Peyer's patch (tissue), 4 donors: ENCODE data around the gene HMGN4.

Source experiments
- POLR2A ChIP-seq, 2 donors: fragments of 450-650 bp; IDR thresholded peaks; one replicate each; pipeline ENCODE4 v1.5.1; 2017; ENCODE audit warnings: antibody characterized with exemption in 2 of 2, mild to moderate bottlenecking in 2 of 2, moderate library complexity in 2 of 2
- TF ChIP-seq, protein P1 (sequence below), 6 experiments: fragments of 450-650 bp in 4 of 6; fragments of 200-600 bp in 2 of 6; sonication (generic) in 1 of 6; IDR thresholded peaks; one replicate each; pipeline ENCODE4 v1.5.1; 2017 to 2019; ENCODE audit warnings: antibody characterized with exemption in 6 of 6, mild to moderate bottlenecking in 3 of 6, moderate library complexity in 1 of 6

DNA sequence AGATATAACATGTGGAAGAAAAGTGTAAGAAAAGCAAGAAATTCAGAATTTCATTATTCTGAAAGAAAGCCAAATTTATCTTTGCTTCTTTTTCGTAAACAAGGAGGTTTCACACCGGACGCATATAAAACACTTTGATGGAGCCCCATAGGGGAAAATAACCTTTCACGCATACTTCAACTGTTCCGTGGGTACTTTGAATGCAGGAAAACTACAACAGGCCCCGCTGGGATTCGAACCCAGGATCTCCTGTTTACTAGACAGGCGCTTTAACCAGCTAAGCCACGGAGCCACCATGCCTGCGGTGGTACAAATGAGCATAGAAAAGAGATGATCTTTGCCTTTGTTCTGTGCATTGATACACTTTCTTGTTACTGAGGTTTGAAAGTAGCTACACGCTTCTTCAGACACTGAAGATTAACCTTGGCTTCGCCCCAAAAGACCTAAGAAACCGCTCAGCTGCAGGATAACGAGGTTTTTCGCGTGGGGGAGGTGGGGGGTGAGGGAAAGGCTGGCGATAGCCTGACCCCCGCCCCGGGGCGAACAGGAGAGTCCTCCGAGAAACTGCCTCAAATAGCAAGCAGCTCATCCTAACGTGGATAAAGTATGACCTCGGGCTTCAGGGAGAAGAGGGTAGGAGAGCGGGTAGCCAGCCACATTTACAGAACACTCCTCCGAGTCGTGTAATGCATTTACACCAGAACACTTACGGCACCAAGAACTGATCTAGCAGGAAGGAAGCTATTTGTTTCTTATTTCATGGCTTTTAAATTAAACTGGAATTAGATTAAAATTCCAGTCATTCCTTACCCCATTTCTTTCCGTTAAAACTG is 5.3 kb upstream of the HMGN4 start:
- TF ChIP-seq, protein P1, sequence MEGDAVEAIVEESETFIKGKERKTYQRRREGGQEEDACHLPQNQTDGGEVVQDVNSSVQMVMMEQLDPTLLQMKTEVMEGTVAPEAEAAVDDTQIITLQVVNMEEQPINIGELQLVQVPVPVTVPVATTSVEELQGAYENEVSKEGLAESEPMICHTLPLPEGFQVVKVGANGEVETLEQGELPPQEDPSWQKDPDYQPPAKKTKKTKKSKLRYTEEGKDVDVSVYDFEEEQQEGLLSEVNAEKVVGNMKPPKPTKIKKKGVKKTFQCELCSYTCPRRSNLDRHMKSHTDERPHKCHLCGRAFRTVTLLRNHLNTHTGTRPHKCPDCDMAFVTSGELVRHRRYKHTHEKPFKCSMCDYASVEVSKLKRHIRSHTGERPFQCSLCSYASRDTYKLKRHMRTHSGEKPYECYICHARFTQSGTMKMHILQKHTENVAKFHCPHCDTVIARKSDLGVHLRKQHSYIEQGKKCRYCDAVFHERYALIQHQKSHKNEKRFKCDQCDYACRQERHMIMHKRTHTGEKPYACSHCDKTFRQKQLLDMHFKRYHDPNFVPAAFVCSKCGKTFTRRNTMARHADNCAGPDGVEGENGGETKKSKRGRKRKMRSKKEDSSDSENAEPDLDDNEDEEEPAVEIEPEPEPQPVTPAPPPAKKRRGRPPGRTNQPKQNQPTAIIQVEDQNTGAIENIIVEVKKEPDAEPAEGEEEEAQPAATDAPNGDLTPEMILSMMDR (IDR thresholded peaks at IDR 0.05), result no peak
- no peak for TF ChIP-seq POLR2A (IDR thresholded peaks at IDR 0.05)
